IMR-90 (cell line): ENCODE measurements around the gene POU2F2. TPM values are rescaled to one million over a fixed set of nuclear protein-coding genes. Genes with fewer than 3 reads are reported as not detected.

Experiments
- ATAC-seq: fragments of 200-7000 bp; cut with Tn5 transposase; 2 replicates; pipeline ENCODE4 v1.9.1; 2020; ENCODE audit warnings: low read depth, mild to moderate bottlenecking, moderate library complexity
- BruUV-seq: library from RNA; stranded (reverse); fragments of 400-500 nt; replicated peaks from 2 replicates; lab custom pipeline; 2021; lab: Mats Ljungman, UMichigan
- CTCF ChIA-PET: fragments of 300-600 bp; formaldehyde crosslinking; extraction: SDS; loops from one replicate; lab custom pipeline; 2021; ENCODE audit warnings: antibody characterized with exemption; lab: Yijun Ruan, JAX
- POLR2A ChIA-PET: fragments of 300-600 bp; sonication (Branson Sonifier 250); formaldehyde crosslinking; loops from one replicate; lab custom pipeline; 2022; ENCODE audit warnings: antibody characterized with exemption; ENCODE audit not compliant: unreplicated experiment; lab: Charles Lee
- DNase-seq: peaks from one replicate; pipeline ENCODE4 v3.0.0; 2013
- H2AFZ ChIP-seq: replicated peaks from 2 replicates; pipeline ENCODE3; 2013; ENCODE audit warnings: low read length, mild to moderate bottlenecking; ENCODE audit not compliant: poor library complexity
- H2AK5ac ChIP-seq: 2 replicates; pipeline ENCODE4 v1.6.1; 2013; ENCODE audit warnings: low read depth, low read length, inconsistent platforms
- H2AK9ac ChIP-seq: replicated peaks from 2 replicates; pipeline ENCODE3; 2013; ENCODE audit warnings: mild to moderate bottlenecking, low read depth, low read length, moderate library complexity; ENCODE audit not compliant: poor library complexity
- H2BK120ac ChIP-seq: 2 replicates; pipeline ENCODE4 v1.6.1; 2013; ENCODE audit warnings: low read depth, low read length, inconsistent platforms
- H2BK15ac ChIP-seq: 3 replicates; pipeline ENCODE4 v1.6.1; 2013; ENCODE audit warnings: low read depth, low read length, inconsistent platforms
- H2BK20ac ChIP-seq: 2 replicates; pipeline ENCODE4 v1.6.1; 2013; ENCODE audit warnings: low read depth, mild to moderate bottlenecking, inconsistent platforms, low read length, moderate library complexity
- H2BK5ac ChIP-seq: 2 replicates; pipeline ENCODE4 v1.6.1; 2013; ENCODE audit warnings: mild to moderate bottlenecking, low read depth, low read length, inconsistent platforms; ENCODE audit not compliant: poor library complexity, severe bottlenecking
- H3K14ac ChIP-seq: replicated peaks from 2 replicates; pipeline ENCODE4 v1.6.1; 2013; ENCODE audit warnings: low read depth, low read length, inconsistent platforms
- H3K18ac ChIP-seq: 2 replicates; pipeline ENCODE4 v1.6.1; 2013; ENCODE audit warnings: low read depth, low read length, control low read depth
- H3K23ac ChIP-seq: 2 replicates; pipeline ENCODE4 v1.6.1; 2013; ENCODE audit warnings: low read depth, low read length, inconsistent platforms
- H3K27ac ChIP-seq: 2 replicates; pipeline ENCODE4 v1.5.1; 2013; ENCODE audit warnings: mild to moderate bottlenecking, control low read depth, low read length; ENCODE audit not compliant: insufficient read depth
- H3K27me3 ChIP-seq: 2 replicates; pipeline ENCODE4 v1.6.1; 2013; ENCODE audit warnings: low read length; ENCODE audit not compliant: control insufficient read depth, insufficient read depth
- H3K36me3 ChIP-seq: 2 replicates; pipeline ENCODE4 v1.6.1; 2013; ENCODE audit warnings: low read length, mixed read lengths; ENCODE audit not compliant: control insufficient read depth, insufficient read depth
- H3K4ac ChIP-seq: 2 replicates; pipeline ENCODE4 v1.6.1; 2013; ENCODE audit warnings: low read depth, low read length, inconsistent platforms
- H3K4me1 ChIP-seq: 2 replicates; pipeline ENCODE4 v1.6.1; 2013; ENCODE audit warnings: low read length, mixed read lengths; ENCODE audit not compliant: control insufficient read depth, insufficient read depth
- H3K4me2 ChIP-seq: 2 replicates; pipeline ENCODE4 v1.6.1; 2013; ENCODE audit warnings: low read depth, mild to moderate bottlenecking, control low read depth, low read length, moderate library complexity
- H3K4me3 ChIP-seq: 2 replicates; pipeline ENCODE4 v1.5.1; 2013; ENCODE audit warnings: low read depth, mild to moderate bottlenecking, control low read depth, low read length, moderate library complexity; ENCODE audit not compliant: insufficient read depth
- H3K56ac ChIP-seq: 2 replicates; pipeline ENCODE4 v1.6.1; 2013; ENCODE audit warnings: low read length, inconsistent platforms; ENCODE audit not compliant: insufficient read depth; ENCODE audit errors: extremely low read depth
- H3K79me1 ChIP-seq, 2 experiments: 2 replicates each; pipeline ENCODE4 v1.6.1; 2013; ENCODE audit warnings: low read length in 2 of 2, inconsistent platforms in 1 of 2, low read depth in 1 of 2
- H3K9ac ChIP-seq: 2 replicates; pipeline ENCODE4 v1.6.1; 2013; ENCODE audit warnings: low read depth, low read length, control low read depth
- H3K9me1 ChIP-seq: 2 replicates; pipeline ENCODE4 v1.6.1; 2013; ENCODE audit warnings: low read length, inconsistent platforms; ENCODE audit not compliant: insufficient read depth
- H3K9me3 ChIP-seq: 2 replicates; pipeline ENCODE4 v1.6.1; 2013; ENCODE audit warnings: low read length; ENCODE audit not compliant: control insufficient read depth, insufficient read depth
- H4K20me1 ChIP-seq: 2 replicates; pipeline ENCODE4 v1.6.1; 2013; ENCODE audit warnings: low read length, inconsistent platforms; ENCODE audit not compliant: insufficient read depth
- H4K5ac ChIP-seq: 2 replicates; pipeline ENCODE4 v1.6.1; 2013; ENCODE audit warnings: mild to moderate bottlenecking, low read depth, low read length, control low read depth
- H4K8ac ChIP-seq, 2 experiments: 2 replicates each; pipeline ENCODE4 v1.6.1; 2013; ENCODE audit warnings: low read depth in 2 of 2, low read length in 2 of 2, control low read depth in 1 of 2, inconsistent platforms in 1 of 2
- H4K91ac ChIP-seq: 2 replicates; pipeline ENCODE4 v1.6.1; 2013; ENCODE audit warnings: low read depth, low read length, inconsistent platforms; ENCODE audit not compliant: insufficient read depth
- BHLHE40 ChIP-seq: fragments of 150-350 bp; IDR thresholded peaks from 2 replicates; pipeline ENCODE4 v1.6.1; 2016; ENCODE audit warnings: mild to moderate bottlenecking, low read depth, low read length
- CEBPB ChIP-seq: IDR thresholded peaks from 2 replicates; pipeline ENCODE4 v1.6.1; 2012; ENCODE audit warnings: low read depth, low read length, improper control_type of control experiment
- CHD1 ChIP-seq: IDR thresholded peaks from 2 replicates; pipeline ENCODE4 v1.6.1; 2012; ENCODE audit warnings: low read depth, low read length, improper control_type of control experiment
- CTCF ChIP-seq: conservative IDR thresholded peaks from 2 replicates; pipeline ENCODE4 v1.5.1; 2012; ENCODE audit warnings: mild to moderate bottlenecking, low read depth, low read length, improper control_type of control experiment
- ELK1 ChIP-seq: fragments of 150-350 bp; IDR thresholded peaks from 2 replicates; pipeline ENCODE4 v1.6.1; 2016; ENCODE audit warnings: low read depth, mild to moderate bottlenecking, low read length, moderate library complexity, borderline replicate concordance
- FOS ChIP-seq: fragments of 150-350 bp; IDR thresholded peaks from 2 replicates; pipeline ENCODE4 v1.6.1; 2016; ENCODE audit warnings: low read depth, low read length
- MAFK ChIP-seq: IDR thresholded peaks from 2 replicates; pipeline ENCODE4 v1.6.1; 2012; ENCODE audit warnings: low read depth, low read length, improper control_type of control experiment
- MAZ ChIP-seq: IDR thresholded peaks from 2 replicates; pipeline ENCODE4 v1.6.1; 2012; ENCODE audit warnings: low read depth, mild to moderate bottlenecking, low read length, improper control_type of control experiment, moderate library complexity, borderline replicate concordance
- MXI1 ChIP-seq: IDR thresholded peaks from 2 replicates; pipeline ENCODE4 v1.6.1; 2012; ENCODE audit warnings: low read depth, mild to moderate bottlenecking, low read length, moderate library complexity, borderline replicate concordance
- NFE2L2 ChIP-seq: fragments of 150-350 bp; IDR thresholded peaks from 2 replicates; pipeline ENCODE4 v1.6.1; 2016; ENCODE audit warnings: low read depth, mild to moderate bottlenecking, low read length
- POLR2A ChIP-seq: IDR thresholded peaks from 2 replicates; pipeline ENCODE4 v1.6.1; 2012; ENCODE audit warnings: mild to moderate bottlenecking, low read depth, low read length
- RAD21 ChIP-seq: IDR thresholded peaks from 2 replicates; pipeline ENCODE4 v1.6.1; 2012; ENCODE audit warnings: low read length, improper control_type of control experiment
- RCOR1 ChIP-seq: IDR thresholded peaks from 2 replicates; pipeline ENCODE4 v1.6.1; 2012; ENCODE audit warnings: mild to moderate bottlenecking, low read length, improper control_type of control experiment; ENCODE audit not compliant: insufficient replicate concordance
- RFX5 ChIP-seq: IDR thresholded peaks from 2 replicates; pipeline ENCODE4 v1.8.0; 2012; ENCODE audit warnings: low read depth, mild to moderate bottlenecking, low read length, moderate library complexity
- SMC3 ChIP-seq: fragments of 150-350 bp; IDR thresholded peaks from 2 replicates; pipeline ENCODE4 v1.6.1; 2016; ENCODE audit warnings: low read depth, mild to moderate bottlenecking, antibody characterized with exemption, low read length, moderate library complexity
- USF2 ChIP-seq: fragments of 150-350 bp; IDR thresholded peaks from 2 replicates; pipeline ENCODE4 v1.6.1; 2017; ENCODE audit warnings: mild to moderate bottlenecking, antibody characterized with exemption, low read length, low read depth
- WGBS, 2 experiments: methylation state at CpG; one replicate each; pipeline versions ENCODE4 v1.1.5 to v1.1.7; 2013; ENCODE audit warnings: missing lambda C conversion rate in 2 of 2; ENCODE audit not compliant: insufficient read length in 1 of 2; ENCODE audit errors: extremely low coverage in 2 of 2; 5-methylcytosine and 5-hydroxymethylcytosine counted together
- dilution Hi-C: fragments of 300-500 bp; cut with HindIII; formaldehyde crosslinking; loops from one replicate; pipeline ENCODE4 v1.14.3; 2018; ENCODE audit warnings: low sequenced_read_pairs; ENCODE audit not compliant: unreplicated experiment
- in situ Hi-C: fragments of 300-500 bp; cut with MboI; formaldehyde crosslinking; loops from 3 replicates; pipeline ENCODE4 v1.14.3; 2019; ENCODE audit warnings: low sequenced_read_pairs, inconsistent platforms, mixed read lengths
- intact Hi-C: fragments of 100-400 bp; cut with micrococcal nuclease; formaldehyde crosslinking; loops from 2 replicates; pipeline ENCODE4 v1.10.0; 2022
- polyA plus RNA-seq, 3 experiments: library from polyadenylated mRNA; depleted of rRNA; stranded (reverse); fragments of >200 nt; gene quantifications; 2 replicates each; pipeline ENCODE4 v1.2.3, GENCODE V29; 2012; ENCODE audit warnings: low replicate concordance in 1 of 3
- total RNA-seq: library from RNA; depleted of rRNA; stranded (reverse); fragments of >200 nt; gene quantifications from 2 replicates; pipeline ENCODE4 v1.2.3, GENCODE V29; 2012

The POU2F2 gene
- total and polyA plus RNA-seq, 2 of the 4 experiments (the other 2 are of a cell fraction), result 0.54 to 5.0 TPM

- POLR2A ChIA-PET, result no interaction called here
- dilution Hi-C loops, result no loop called here
- Histone ChIP-seq H2AK9ac (no peak overlapping the region), H3K9ac (no peak overlapping the region), H3K4ac (no peak overlapping the region), H4K20me1 (no peaks in the 10 kb centered on the region), H3K27ac (no peak overlapping the region), H2BK20ac (no peak overlapping the region), H3K27me3 (no peaks in the 10 kb centered on the region; the same call in 1 of the 2 replicates), H2AFZ (no peak overlapping the region), H2BK120ac (no peak overlapping the region), H3K9me1 (no peaks in the 10 kb centered on the region), H3K14ac (no peak overlapping the region), H2BK15ac (no peak overlapping the region), H3K36me3 (no peaks in the 10 kb centered on the region), H4K5ac (no peak overlapping the region), H2BK5ac (no peak overlapping the region), H3K79me1 (no peaks in the 10 kb centered on the region), H4K91ac (no peak overlapping the region), H4K8ac (no peak overlapping the region), H3K9me3 (no peaks in the 10 kb centered on the region), H3K4me2 (no peak overlapping the region), H3K18ac (no peak overlapping the region), H3K4me1 (no peaks in the 10 kb centered on the region), H3K23ac (no peak overlapping the region), H2AK5ac (no peak overlapping the region), H3K56ac (no peak overlapping the region), H3K4me3 (no peak overlapping the region)
- no peak for TF ChIP-seq CTCF
- no peak for TF ChIP-seq CHD1
- no peak for TF ChIP-seq RCOR1
- no peak for TF ChIP-seq MAFK
- no peak for TF ChIP-seq BHLHE40
- TF ChIP-seq ELK1, result no peak
- no peak for TF ChIP-seq MXI1
- TF ChIP-seq NFE2L2, result no peak
- TF ChIP-seq RFX5, result no peak
- no peak for TF ChIP-seq CEBPB
- no peak for TF ChIP-seq MAZ
- TF ChIP-seq POLR2A, result no peak
- TF ChIP-seq RAD21, result no peak
- no peak for TF ChIP-seq FOS
- no peak for TF ChIP-seq USF2
- no peak for TF ChIP-seq SMC3
- no TSS peak for BruUV-seq
- intact Hi-C loops, result no loop called here
- CTCF ChIA-PET, result interaction anchor here (0.6 kb wide), 1 partner anchor 684 kb away, joined by 5 read pairs; no protein-coding TSS in a partner anchor
- in situ Hi-C loops, result no loop called here
- WGBS, 2 experiments, result 92% methylated on average over 2 of the region's 5 CpGs; no CpG with 5 or more reads in 1 of the 2 experiments
- DNase-seq (no peak), ATAC-seq (no peak)
Measured at GRCh38 chr19:42097461-42097860, 34.8 kb downstream of the POU2F2 start.
